ENCODE data around the gene UBE4A. TPM values are rescaled to one million over a fixed set of nuclear protein-coding genes. Genes with fewer than 3 reads are reported as not detected.

The UBE4A gene
- polyA plus RNA-seq, 1 experiment = 32.0 TPM

DNA sequence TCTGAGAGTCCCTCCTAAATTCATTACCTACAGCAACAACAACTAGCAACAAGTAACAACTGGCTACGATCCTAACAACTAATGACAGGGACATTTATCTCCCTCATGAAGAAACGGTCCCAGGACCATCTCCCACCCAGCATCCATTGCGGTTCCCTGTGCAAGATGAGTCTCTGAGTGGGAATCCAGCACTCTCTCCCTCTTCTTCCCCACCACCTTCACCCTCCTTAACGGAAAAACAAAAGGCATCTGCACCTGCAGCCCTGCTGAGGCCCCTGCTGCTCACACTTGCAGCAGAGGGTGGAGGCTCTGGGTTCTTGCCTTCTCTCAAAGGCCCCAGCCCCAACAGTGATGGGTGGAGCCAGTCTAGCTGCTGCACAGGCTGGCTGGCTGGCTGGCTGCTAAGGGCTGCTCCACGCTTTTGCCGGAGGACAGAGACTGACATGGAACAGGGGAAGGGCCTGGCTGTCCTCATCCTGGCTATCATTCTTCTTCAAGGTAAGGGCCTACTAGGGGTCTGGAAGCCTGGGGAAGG, 15.4 kb upstream of the UBE4A start, which contains the start of gene CD3G:
Gene CD3G, plus strand, starts transcription at position 364 of the 535 bp plus-strand sequence. Its CDS starts 80 bp downstream, at position 444.
- TF ChIP-seq, protein P1, sequence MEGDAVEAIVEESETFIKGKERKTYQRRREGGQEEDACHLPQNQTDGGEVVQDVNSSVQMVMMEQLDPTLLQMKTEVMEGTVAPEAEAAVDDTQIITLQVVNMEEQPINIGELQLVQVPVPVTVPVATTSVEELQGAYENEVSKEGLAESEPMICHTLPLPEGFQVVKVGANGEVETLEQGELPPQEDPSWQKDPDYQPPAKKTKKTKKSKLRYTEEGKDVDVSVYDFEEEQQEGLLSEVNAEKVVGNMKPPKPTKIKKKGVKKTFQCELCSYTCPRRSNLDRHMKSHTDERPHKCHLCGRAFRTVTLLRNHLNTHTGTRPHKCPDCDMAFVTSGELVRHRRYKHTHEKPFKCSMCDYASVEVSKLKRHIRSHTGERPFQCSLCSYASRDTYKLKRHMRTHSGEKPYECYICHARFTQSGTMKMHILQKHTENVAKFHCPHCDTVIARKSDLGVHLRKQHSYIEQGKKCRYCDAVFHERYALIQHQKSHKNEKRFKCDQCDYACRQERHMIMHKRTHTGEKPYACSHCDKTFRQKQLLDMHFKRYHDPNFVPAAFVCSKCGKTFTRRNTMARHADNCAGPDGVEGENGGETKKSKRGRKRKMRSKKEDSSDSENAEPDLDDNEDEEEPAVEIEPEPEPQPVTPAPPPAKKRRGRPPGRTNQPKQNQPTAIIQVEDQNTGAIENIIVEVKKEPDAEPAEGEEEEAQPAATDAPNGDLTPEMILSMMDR (IDR thresholded peaks at IDR 0.05; ENCODE audit: low read depth, low read length) = no peak
- CTCF ChIA-PET = no interaction called here
- Histone ChIP-seq H3K4me3 (ENCODE audit: low read depth, low read length) (no peak within 1 kb of the TSS), H3K27ac (ENCODE audit: low read depth, low read length) (no peak within 1 kb of the TSS), H3K27me3 (ENCODE audit: control insufficient read depth, insufficient read depth, low read length) (peaks cover 6% of the 10 kb centered on the region), H3K9me3 (ENCODE audit: control insufficient read depth, insufficient read depth, low read length) (no peaks in the 10 kb centered on the region)
- POLR2A ChIA-PET = no interaction called here
- DNase-seq (ENCODE audit: low read depth, low spot score) = no peak

DNA sequence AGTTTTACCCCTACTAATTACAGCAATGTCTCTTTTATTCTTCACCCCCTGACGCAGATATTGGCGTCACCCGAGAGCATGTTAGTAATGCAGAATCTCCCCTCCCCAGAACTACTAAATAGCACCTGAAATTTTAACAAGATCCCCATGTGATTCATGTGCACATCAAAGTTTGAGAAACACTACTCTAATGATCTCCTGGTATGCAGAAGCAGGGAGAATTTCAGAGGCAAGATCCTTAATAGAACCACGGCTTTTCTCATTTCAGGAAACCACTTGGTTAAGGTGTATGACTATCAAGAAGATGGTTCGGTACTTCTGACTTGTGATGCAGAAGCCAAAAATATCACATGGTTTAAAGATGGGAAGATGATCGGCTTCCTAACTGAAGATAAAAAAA, 9.9 kb upstream of the UBE4A start:
- no peak for DNase-seq (ENCODE audit: low read depth, low spot score)
- TF ChIP-seq, protein P1 (IDR thresholded peaks at IDR 0.05; ENCODE audit: low read depth, low read length) = no peak
- H3K27ac ChIP-seq (ENCODE audit: low read depth, low read length) = no peak overlapping the region
- H3K27me3 ChIP-seq (ENCODE audit: control insufficient read depth, insufficient read depth, low read length) = peaks cover 17% of the 10 kb centered on the region
- ChIA-PET CTCF (interaction anchor here (2.4 to 2.8 kb wide), 2 partner anchors 150 to 151 kb away, joined by 12 to 20 read pairs; no protein-coding TSS in a partner anchor), POLR2A (no interaction called here)
- H3K4me3 ChIP-seq (ENCODE audit: low read depth, low read length) = no peak overlapping the region
- H3K9me3 ChIP-seq (ENCODE audit: control insufficient read depth, insufficient read depth, low read length) = no peaks in the 10 kb centered on the region

DNA sequence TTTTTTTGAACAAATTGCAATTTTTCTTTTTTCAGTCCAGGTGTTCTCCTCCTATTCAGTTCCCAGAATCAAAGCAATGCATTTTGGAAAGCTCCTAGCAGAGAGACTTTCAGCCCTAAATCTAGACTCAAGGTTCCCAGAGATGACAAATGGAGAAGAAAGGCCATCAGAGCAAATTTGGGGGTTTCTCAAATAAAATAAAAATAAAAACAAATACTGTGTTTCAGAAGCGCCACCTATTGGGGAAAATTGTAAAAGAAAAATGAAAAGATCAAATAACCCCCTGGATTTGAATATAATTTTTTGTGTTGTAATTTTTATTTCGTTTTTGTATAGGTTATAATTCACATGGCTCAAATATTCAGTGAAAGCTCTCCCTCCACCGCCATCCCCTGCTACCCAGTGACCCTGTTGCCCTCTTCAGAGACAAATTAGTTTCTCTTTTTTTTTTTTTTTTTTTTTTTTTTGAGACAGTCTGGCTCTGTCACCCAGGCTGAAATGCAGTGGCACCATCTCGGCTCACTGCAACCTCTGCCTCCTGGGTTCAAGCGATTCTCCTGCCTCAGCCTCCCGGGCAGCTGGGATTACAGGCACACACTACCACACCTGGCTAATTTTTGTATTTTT, 6.2 kb upstream of the UBE4A start:
- peaks cover 17% of the 10 kb centered on the region for H3K27me3 ChIP-seq (ENCODE audit: control insufficient read depth, insufficient read depth, low read length)
- ChIA-PET CTCF (interaction anchor here (0.6 to 3.6 kb wide), 18 partner anchors 9 to 1633 kb away, joined by 3 to 60 read pairs (median 4); partner anchors contain the start of gene CD3D), POLR2A (no interaction called here)
- no peak overlapping the region for H3K27ac ChIP-seq (ENCODE audit: low read depth, low read length)
- no peaks in the 10 kb centered on the region for H3K9me3 ChIP-seq (ENCODE audit: control insufficient read depth, insufficient read depth, low read length)
- H3K4me3 ChIP-seq (ENCODE audit: low read depth, low read length) = no peak overlapping the region
- TF ChIP-seq, protein P1 (IDR thresholded peaks at IDR 0.05; ENCODE audit: low read depth, low read length) = peak; percentile 55
- DNase-seq (ENCODE audit: low read depth, low spot score) = no peak

DNA sequence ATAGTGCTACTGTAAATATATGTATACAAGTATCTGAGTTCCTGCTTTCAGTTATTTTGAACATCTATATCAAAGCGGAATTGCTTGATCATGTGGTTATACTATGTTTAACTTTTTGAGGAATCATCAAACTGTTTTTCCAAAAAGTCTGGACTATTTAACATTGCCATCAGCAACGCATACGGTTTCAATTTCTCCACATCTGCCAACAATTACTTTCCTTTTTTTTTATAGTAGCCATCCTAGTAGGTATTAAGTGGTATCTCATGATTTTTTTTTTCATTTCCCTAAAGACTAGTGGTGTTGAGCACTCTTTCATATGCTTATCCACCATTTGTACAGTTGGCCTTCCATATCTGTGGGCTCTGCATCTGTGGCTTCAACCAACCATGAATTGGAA, 1.3 kb upstream of the UBE4A start:
- ChIA-PET CTCF (no interaction called here), POLR2A (no interaction called here)
- Histone ChIP-seq H3K27ac (ENCODE audit: low read depth, low read length) (no peak overlapping the region), H3K27me3 (ENCODE audit: control insufficient read depth, insufficient read depth, low read length) (no peaks in the 10 kb centered on the region), H3K4me3 (ENCODE audit: low read depth, low read length) (no peak overlapping the region), H3K9me3 (ENCODE audit: control insufficient read depth, insufficient read depth, low read length) (peaks cover 3% of the 10 kb centered on the region; the same call in 1 of the 2 replicates)
- TF ChIP-seq, protein P1 (IDR thresholded peaks at IDR 0.05; ENCODE audit: low read depth, low read length) = no peak
- no peak for DNase-seq (ENCODE audit: low read depth, low spot score)

DNA sequence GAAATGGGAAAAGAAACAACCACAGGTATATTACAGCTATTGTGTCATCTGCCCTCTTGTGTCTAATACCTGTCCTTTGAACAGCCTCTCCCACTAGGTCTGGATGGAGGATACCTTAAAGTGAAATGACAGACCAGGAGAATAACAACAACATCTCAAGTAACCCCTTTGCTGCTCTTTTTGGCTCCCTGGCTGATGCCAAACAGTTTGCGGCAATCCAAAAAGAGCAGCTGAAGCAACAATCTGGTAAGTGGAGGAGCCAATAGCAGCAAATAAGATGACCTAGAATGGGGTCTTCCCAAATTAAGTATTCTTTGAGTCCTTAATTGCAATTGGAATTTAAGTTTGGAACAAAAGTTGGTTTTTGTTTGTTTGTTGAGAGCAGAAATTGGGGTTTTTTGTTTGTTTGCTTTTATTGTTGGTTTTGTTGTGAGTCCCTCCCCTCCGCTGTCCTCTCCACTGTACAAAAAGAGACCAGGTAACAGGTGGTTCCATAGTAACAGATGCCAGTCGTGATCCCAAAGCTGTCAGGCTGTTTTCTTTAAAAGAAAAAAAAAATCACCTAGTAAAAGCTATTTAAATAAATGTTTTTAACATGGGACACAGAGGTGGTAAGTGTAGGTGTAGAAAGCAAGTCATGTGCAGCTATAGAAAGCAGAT, 5.7 kb downstream of the UBE4A start:
- Histone ChIP-seq H3K9me3 (ENCODE audit: control insufficient read depth, insufficient read depth, low read length) (no peaks in the 10 kb centered on the region), H3K4me3 (ENCODE audit: low read depth, low read length) (no peak overlapping the region), H3K27me3 (ENCODE audit: control insufficient read depth, insufficient read depth, low read length) (no peaks in the 10 kb centered on the region), H3K27ac (ENCODE audit: low read depth, low read length) (no peak overlapping the region)
- TF ChIP-seq, protein P1 (IDR thresholded peaks at IDR 0.05; ENCODE audit: low read depth, low read length) = no peak
- ChIA-PET POLR2A (no interaction called here), CTCF (interaction anchor here (0.8 to 0.9 kb wide), 2 partner anchors 12 to 167 kb away, joined by 3 to 4 read pairs; no protein-coding TSS in a partner anchor)
- DNase-seq (ENCODE audit: low read depth, low spot score) = no peak
